CD4-positive, alpha-beta T cell (primary cell): ENCODE measurements around the gene PPIF. TPM values are rescaled to one million over a fixed set of nuclear protein-coding genes. Genes with fewer than 3 reads are reported as not detected.

ENCODE experiments used
- ATAC-seq: fragments of 200-7000 bp; cut with Tn5 transposase; one replicate; pipeline ENCODE4 v1.10.0; 2022; ENCODE audit warnings: mild to moderate bottlenecking; ENCODE audit not compliant: poor library complexity
- CTCF ChIA-PET: fragments of 350-600 bp; sonication (Branson Sonifier 250); formaldehyde crosslinking; loops from one replicate; lab custom pipeline; 2021; ENCODE audit warnings: antibody characterized with exemption, inconsistent platforms; lab: Charles Lee
- POLR2A ChIA-PET: fragments of 350-600 bp; sonication (Branson Sonifier 250); formaldehyde crosslinking; loops from one replicate; lab custom pipeline; 2021; ENCODE audit warnings: antibody characterized with exemption, inconsistent platforms; lab: Charles Lee
- DNase-seq, 14 experiments: peaks; one replicate each; pipeline ENCODE4 v3.0.0-alpha.2; 2013 to 2020; ENCODE audit warnings: mixed read lengths in 2 of 14
- H3K27ac ChIP-seq, 2 donors: one replicate each; pipeline versions ENCODE4 v1.5.1 to v1.7.0; 2013; ENCODE audit warnings: low read length in 2 of 2, low read depth in 1 of 2, mild to moderate bottlenecking in 1 of 2
- H3K27me3 ChIP-seq, 2 experiments: 1 replicate in 1 of 2; 2 replicates in 1 of 2; pipeline versions ENCODE4 v1.6.1 to v1.7.0; 2013; ENCODE audit warnings: low read length in 2 of 2, control low read depth in 1 of 2, mild to moderate bottlenecking in 1 of 2, moderate library complexity in 1 of 2; ENCODE audit not compliant: insufficient read depth in 2 of 2, control insufficient read depth in 1 of 2
- H3K36me3 ChIP-seq: one replicate; pipeline ENCODE4 v1.6.1; 2013; ENCODE audit warnings: low read length, control low read depth; ENCODE audit not compliant: insufficient read depth
- H3K4me1 ChIP-seq: one replicate; pipeline ENCODE4 v1.6.1; 2013; ENCODE audit warnings: low read length, control low read depth; ENCODE audit not compliant: insufficient read depth
- H3K4me3 ChIP-seq: one replicate; pipeline ENCODE4 v1.5.1; 2013; ENCODE audit warnings: mild to moderate bottlenecking, low read length, moderate library complexity
- H3K9me3 ChIP-seq, 2 experiments: 1 replicate in 1 of 2; 2 replicates in 1 of 2; pipeline versions ENCODE4 v1.6.1 to v1.7.0; 2013; ENCODE audit warnings: low read length in 2 of 2, mild to moderate bottlenecking in 2 of 2, control low read depth in 1 of 2, moderate library complexity in 1 of 2; ENCODE audit not compliant: control insufficient read depth in 1 of 2, insufficient read depth in 1 of 2
- H3K27ac Mint-ChIP-seq: one replicate; pipeline ENCODE4 v1.8.0; 2020; ENCODE audit warnings: mixed read lengths
- H3K27me3 Mint-ChIP-seq: one replicate; pipeline ENCODE4 v1.8.0; 2021; ENCODE audit warnings: mixed read lengths
- H3K36me3 Mint-ChIP-seq: one replicate; pipeline ENCODE4 v1.8.0; 2021; ENCODE audit warnings: low read depth, mixed read lengths
- H3K4me1 Mint-ChIP-seq: one replicate; pipeline ENCODE4 v1.8.0; 2021; ENCODE audit warnings: low read depth, mixed read lengths
- H3K4me3 Mint-ChIP-seq: one replicate; pipeline ENCODE4 v1.8.0; 2020; ENCODE audit warnings: mild to moderate bottlenecking, mixed read lengths
- H3K9me3 Mint-ChIP-seq: one replicate; pipeline ENCODE4 v1.8.0; 2020; ENCODE audit warnings: mixed read lengths
- CTCF ChIP-seq: fragments of 200-600 bp; IDR thresholded peaks from one replicate; pipeline ENCODE4 v1.8.0; 2022; ENCODE audit warnings: antibody characterized with exemption, mild to moderate bottlenecking
- intact Hi-C, 2 experiments: fragments of 100-400 bp; cut with DNase I in 1 of 2; cut with micrococcal nuclease in 1 of 2; formaldehyde crosslinking; loops; one replicate each; pipeline versions ENCODE4 v1.15.1 to v1.9.0; 2023 to 2025; cut with DNase I, micrococcal nuclease
- total RNA-seq, 174 experiments: library from RNA in 2 of 174; stranded (reverse) in 2 of 174; gene quantifications; one replicate each; pipeline ENCODE4 v1.2.3 and lab custom pipeline; 2021 to 2026

The PPIF gene
- total RNA-seq, 2 experiments from 2014 or later, result 42.4 to 42.7 TPM

GRCh38 chr10:79402951-79403350, 55.7 kb downstream of the PPIF start:
- H3K4me1 ChIP-seq, result peaks cover 8% of the 10 kb centered on the region

GRCh38 chr10:79403441-79404230, 56.4 kb downstream of the PPIF start:
- Histone ChIP-seq H3K27me3 (no peaks in the 10 kb centered on the region), H3K4me1 (peaks cover 8% of the 10 kb centered on the region), H3K36me3 (no peaks in the 10 kb centered on the region), H3K4me3 (no peak overlapping the region), H3K9me3 (no peaks in the 10 kb centered on the region), H3K27ac (no peak overlapping the region)
- TF ChIP-seq CTCF, result no peak
- Mint-ChIP-seq H3K4me3 (no peak overlapping the region), H3K9me3 (no peaks in the 10 kb centered on the region), H3K36me3 (no peaks in the 10 kb centered on the region), H3K27me3 (no peaks in the 10 kb centered on the region), H3K4me1 (no peaks in the 10 kb centered on the region), H3K27ac (no peak overlapping the region)
- POLR2A ChIA-PET, result no interaction called here
- DNase-seq (no peak), ATAC-seq (no peak)
- intact Hi-C loops, result no loop called here
- CTCF ChIA-PET, result no interaction called here

More at GRCh38 chr10:79402951-79403350, 55.7 kb downstream of the PPIF start:
- Mint-ChIP-seq H3K9me3 (no peaks in the 10 kb centered on the region), H3K36me3 (no peaks in the 10 kb centered on the region), H3K4me1 (no peaks in the 10 kb centered on the region), H3K27ac (no peak overlapping the region), H3K27me3 (no peaks in the 10 kb centered on the region), H3K4me3 (no peak overlapping the region)
- ATAC-seq (no peak), DNase-seq (no peak)
- Histone ChIP-seq H3K4me3 (no peak overlapping the region), H3K36me3 (no peaks in the 10 kb centered on the region), H3K9me3 (no peaks in the 10 kb centered on the region), H3K27me3 (no peaks in the 10 kb centered on the region), H3K27ac (no peak overlapping the region)
- CTCF ChIA-PET, result no interaction called here
- no peak for TF ChIP-seq CTCF
- POLR2A ChIA-PET, result no interaction called here
- intact Hi-C loops, result no loop called here

GRCh38 chr10:79404231-79404609, 57.0 kb downstream of the PPIF start:
- Mint-ChIP-seq H3K27ac (no peak overlapping the region), H3K4me1 (no peaks in the 10 kb centered on the region), H3K4me3 (no peak overlapping the region), H3K36me3 (no peaks in the 10 kb centered on the region), H3K27me3 (no peaks in the 10 kb centered on the region), H3K9me3 (no peaks in the 10 kb centered on the region)
- Histone ChIP-seq H3K27ac (no peak overlapping the region), H3K4me3 (no peak overlapping the region), H3K9me3 (no peaks in the 10 kb centered on the region), H3K4me1 (peaks cover 8% of the 10 kb centered on the region), H3K27me3 (no peaks in the 10 kb centered on the region), H3K36me3 (no peaks in the 10 kb centered on the region)
- ChIA-PET POLR2A (no interaction called here), CTCF (no interaction called here)
- intact Hi-C loops, result no loop called here
- no peak for DNase-seq
- no peak for TF ChIP-seq CTCF
- no peak for ATAC-seq
